HFF-Myc (cell line): ENCODE results near the gene PDZD7.

ENCODE experiments used
- DNase-seq: peaks from one replicate; pipeline ENCODE4 v3.0.0-alpha.2; 2011; ENCODE audit warnings: low read depth; ENCODE audit errors: extremely low read depth
- H3K4me3 ChIP-seq: replicated peaks from 2 replicates; pipeline ENCODE4 v1.5.1; 2011; ENCODE audit warnings: low read depth, mild to moderate bottlenecking, control low read depth, low read length
- TF ChIP-seq, protein P1 (sequence below): IDR thresholded peaks from 2 replicates; pipeline ENCODE4 v1.5.1; 2012; ENCODE audit warnings: mild to moderate bottlenecking, low read depth, low read length, control low read depth; ENCODE audit errors: missing control alignments

PDZD7 gene

DNA sequence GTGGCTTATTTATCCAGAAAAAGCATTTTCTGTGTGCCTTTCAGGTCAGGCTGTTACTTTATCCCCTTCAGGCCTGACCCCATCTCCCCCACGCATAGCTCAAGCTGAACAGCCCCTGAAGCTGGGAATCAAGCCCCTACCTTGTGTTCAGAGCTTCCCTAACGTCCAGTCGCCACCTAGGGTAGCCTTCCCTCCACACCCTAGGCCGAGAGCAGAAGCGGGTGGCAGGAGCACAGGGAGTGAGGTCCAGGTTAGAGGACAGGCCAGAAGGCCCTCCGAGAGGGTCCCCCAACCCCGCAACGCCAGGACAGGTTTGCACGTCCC is 62.1 kb downstream of the PDZD7 start:
- H3K4me3 ChIP-seq, result peak overlapping the region; percentile 56
- TF ChIP-seq, protein P1, sequence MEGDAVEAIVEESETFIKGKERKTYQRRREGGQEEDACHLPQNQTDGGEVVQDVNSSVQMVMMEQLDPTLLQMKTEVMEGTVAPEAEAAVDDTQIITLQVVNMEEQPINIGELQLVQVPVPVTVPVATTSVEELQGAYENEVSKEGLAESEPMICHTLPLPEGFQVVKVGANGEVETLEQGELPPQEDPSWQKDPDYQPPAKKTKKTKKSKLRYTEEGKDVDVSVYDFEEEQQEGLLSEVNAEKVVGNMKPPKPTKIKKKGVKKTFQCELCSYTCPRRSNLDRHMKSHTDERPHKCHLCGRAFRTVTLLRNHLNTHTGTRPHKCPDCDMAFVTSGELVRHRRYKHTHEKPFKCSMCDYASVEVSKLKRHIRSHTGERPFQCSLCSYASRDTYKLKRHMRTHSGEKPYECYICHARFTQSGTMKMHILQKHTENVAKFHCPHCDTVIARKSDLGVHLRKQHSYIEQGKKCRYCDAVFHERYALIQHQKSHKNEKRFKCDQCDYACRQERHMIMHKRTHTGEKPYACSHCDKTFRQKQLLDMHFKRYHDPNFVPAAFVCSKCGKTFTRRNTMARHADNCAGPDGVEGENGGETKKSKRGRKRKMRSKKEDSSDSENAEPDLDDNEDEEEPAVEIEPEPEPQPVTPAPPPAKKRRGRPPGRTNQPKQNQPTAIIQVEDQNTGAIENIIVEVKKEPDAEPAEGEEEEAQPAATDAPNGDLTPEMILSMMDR, result no peak
- DNase-seq, result no peak

DNA sequence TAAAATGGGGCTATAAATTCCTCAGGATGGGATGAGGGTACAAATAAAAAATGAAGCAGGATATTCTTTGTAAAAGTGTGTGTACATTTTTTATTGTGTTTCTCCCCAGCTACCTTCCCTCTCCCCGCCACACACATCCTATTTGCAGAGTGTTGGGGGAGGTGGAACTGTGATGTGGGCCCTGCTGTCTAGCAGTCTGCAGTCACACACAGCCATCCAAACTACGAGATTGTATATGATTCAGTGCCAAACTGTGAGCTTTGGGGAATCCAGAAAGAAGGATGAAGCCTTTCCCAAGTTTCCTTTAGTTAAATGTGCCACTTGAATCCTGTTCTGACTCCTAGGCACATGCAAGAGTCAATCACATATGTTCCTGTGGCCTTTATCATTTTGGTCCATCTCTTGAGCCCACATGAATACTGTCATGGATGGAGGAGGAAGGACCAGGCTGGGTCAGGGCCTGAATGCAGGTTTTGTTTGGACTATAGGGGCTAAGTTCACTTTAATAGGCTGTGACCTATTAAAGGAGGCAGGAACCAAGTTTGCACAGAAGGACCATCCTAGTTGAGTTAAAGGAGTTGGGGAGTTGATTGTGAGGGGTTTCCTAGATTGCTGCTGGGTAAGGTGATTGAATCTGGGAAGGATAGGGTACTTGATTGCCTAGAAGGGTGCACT is 62.7 kb downstream of the PDZD7 start:
- H3K4me3 ChIP-seq, result no peak overlapping the region
- TF ChIP-seq, protein P1, result no peak
- DNase-seq, result no peak

DNA sequence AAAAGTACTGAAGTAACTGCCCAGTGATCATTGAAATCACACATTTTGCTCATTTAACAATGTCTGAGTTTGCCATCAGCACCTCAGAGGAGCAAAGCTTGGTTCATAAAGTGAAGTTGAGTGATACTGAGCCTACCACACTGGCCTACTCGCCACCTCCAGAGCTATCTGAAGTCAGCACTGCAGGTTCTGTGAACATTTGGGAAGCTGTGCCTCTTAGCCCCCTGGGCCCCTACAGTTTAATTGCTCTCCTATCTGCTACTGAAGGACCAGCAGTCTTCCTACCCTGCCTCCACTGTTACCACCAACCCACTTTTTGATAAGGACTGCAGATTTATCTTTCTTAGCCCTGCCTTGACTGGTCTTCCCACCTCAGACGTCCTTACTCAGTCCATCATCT is 63.6 kb downstream of the PDZD7 start:
- TF ChIP-seq, protein P1, result no peak
- DNase-seq, result no peak
- no peak overlapping the region for H3K4me3 ChIP-seq

DNA sequence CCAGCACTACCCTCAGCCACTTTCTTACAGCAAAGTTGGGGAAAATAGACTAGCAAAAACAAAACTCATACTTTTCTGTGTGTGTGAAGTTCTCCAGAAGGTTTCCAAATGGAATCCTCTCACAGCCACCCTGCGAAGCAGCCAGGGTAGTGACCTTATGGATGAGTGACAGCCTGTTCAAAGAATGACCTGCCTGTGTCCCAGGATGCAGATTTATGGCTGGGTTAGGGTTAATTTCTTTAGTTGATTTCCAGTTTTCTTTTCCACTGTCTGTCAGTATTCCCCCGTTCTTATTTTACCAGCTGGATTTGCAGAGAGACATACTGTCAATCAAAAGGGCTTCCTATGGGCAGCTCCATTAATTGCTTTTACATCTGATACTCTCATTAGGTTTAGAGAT is 64.0 kb downstream of the PDZD7 start:
- no peak for DNase-seq
- H3K4me3 ChIP-seq, result no peak overlapping the region
- TF ChIP-seq, protein P1, result no peak

DNA sequence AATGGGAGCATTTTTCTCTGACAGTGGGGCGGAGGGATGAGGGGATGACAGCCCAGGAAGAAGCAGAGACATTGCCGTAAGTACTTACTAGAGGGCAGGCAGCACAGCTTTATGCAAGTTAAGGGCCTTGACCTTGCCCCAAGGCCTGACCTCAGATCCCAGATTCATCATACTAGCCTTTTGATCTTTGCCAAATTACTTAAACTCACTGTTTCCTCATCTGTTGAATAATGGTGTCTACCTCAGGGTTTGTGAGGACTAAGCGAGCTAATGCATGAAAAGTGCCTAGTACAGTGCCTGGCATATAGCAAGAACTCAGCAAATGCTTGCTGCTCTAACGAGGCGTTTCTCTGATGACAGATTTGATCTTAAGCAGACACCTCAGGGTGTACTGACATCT is 65.1 kb downstream of the PDZD7 start:
- no peak for DNase-seq
- H3K4me3 ChIP-seq, result no peak overlapping the region
- TF ChIP-seq, protein P1, result no peak

DNA sequence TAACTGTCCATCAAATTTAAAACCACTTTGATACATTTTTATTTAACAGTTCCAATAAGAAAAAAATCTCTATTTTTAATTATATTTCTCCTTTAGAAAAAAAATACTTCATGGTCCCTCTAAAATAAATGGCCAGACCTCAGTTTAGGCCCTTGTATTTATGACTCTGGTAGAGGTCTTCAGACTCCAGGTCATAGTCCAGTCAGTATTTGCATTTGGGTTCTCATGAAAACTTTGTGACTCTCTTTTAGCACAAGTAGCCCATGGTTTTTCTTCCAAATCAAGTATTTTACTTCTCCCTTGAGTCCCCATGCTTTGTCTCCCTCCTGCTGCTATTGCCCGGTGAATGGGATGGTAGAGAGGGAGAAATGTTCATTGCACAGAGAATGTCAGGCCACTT is 67.1 kb downstream of the PDZD7 start:
- TF ChIP-seq, protein P1, result no peak
- H3K4me3 ChIP-seq, result no peak overlapping the region
- DNase-seq, result no peak
